Neural progenitor cell (in vitro differentiated cells): ENCODE results near the gene PRND. TPM values are rescaled to one million over a fixed set of nuclear protein-coding genes. Genes with fewer than 3 reads are reported as not detected.

Experiments used
- DNase-seq: peaks from one replicate; pipeline ENCODE4 v3.0.0-alpha.2; 2016; ENCODE audit warnings: low spot score
- H2AFZ ChIP-seq: fragments of 200-600 bp; sonication (generic); replicated peaks from 2 replicates; pipeline ENCODE4 v1.6.1; 2016; ENCODE audit warnings: antibody characterized with exemption
- H3F3A ChIP-seq: fragments of 200-600 bp; sonication (generic); 2 replicates; pipeline ENCODE4 v1.6.1; 2016; ENCODE audit warnings: antibody characterized with exemption, low read depth
- H3K27ac ChIP-seq: fragments of 200-600 bp; sonication (generic); 2 replicates; pipeline ENCODE4 v1.5.1; 2016; ENCODE audit warnings: mild to moderate bottlenecking
- H3K27me3 ChIP-seq: fragments of 200-600 bp; sonication (generic); 2 replicates; pipeline ENCODE4 v1.6.1; 2016; ENCODE audit warnings: mild to moderate bottlenecking, moderate library complexity
- H3K36me3 ChIP-seq: fragments of 200-600 bp; sonication (generic); 2 replicates; pipeline ENCODE4 v1.5.1; 2016
- H3K4me1 ChIP-seq: fragments of 200-600 bp; sonication (generic); 2 replicates; pipeline ENCODE4 v1.6.1; 2016; ENCODE audit warnings: mixed run types
- H3K4me2 ChIP-seq: fragments of 200-600 bp; sonication (generic); 2 replicates; pipeline ENCODE4 v1.6.1; 2016
- H3K4me3 ChIP-seq: fragments of 200-600 bp; sonication (generic); 2 replicates; pipeline ENCODE4 v1.5.1; 2016
- H3K79me2 ChIP-seq: fragments of 200-600 bp; sonication (generic); 2 replicates; pipeline ENCODE4 v1.6.1; 2016; ENCODE audit warnings: low read depth
- H3K9ac ChIP-seq: fragments of 200-600 bp; sonication (generic); 2 replicates; pipeline ENCODE4 v1.6.1; 2016
- H3K9me3 ChIP-seq: fragments of 200-600 bp; sonication (generic); 2 replicates; pipeline ENCODE4 v1.5.1; 2016; ENCODE audit warnings: low read depth
- H4K20me1 ChIP-seq: fragments of 200-600 bp; sonication (generic); 2 replicates; pipeline ENCODE4 v1.6.1; 2016; ENCODE audit warnings: low read depth
- H3K27ac Mint-ChIP-seq: 3 replicates; pipeline ENCODE4 v1.8.0; 2021; ENCODE audit warnings: mixed read lengths
- H3K27me3 Mint-ChIP-seq: 2 replicates; pipeline ENCODE4 v1.8.0; 2022; ENCODE audit warnings: low read depth, mild to moderate bottlenecking, inconsistent platforms, moderate library complexity, mixed read lengths; ENCODE audit not compliant: insufficient read depth
- H3K36me3 Mint-ChIP-seq: 3 replicates; pipeline ENCODE4 v1.8.0; 2021; ENCODE audit warnings: mixed read lengths
- H3K4me1 Mint-ChIP-seq: 3 replicates; pipeline ENCODE4 v1.8.0; 2021; ENCODE audit warnings: mixed read lengths
- H3K4me3 Mint-ChIP-seq: 3 replicates; pipeline ENCODE4 v1.8.0; 2021; ENCODE audit warnings: mild to moderate bottlenecking, moderate library complexity, mixed read lengths
- H3K9me3 Mint-ChIP-seq: 3 replicates; pipeline ENCODE4 v1.8.0; 2020; ENCODE audit warnings: mixed read lengths
- EZH2 ChIP-seq: fragments of 200-600 bp; sonication (generic); IDR thresholded peaks from 2 replicates; pipeline ENCODE4 v1.6.1; 2017; ENCODE audit warnings: antibody characterized with exemption, mild to moderate bottlenecking, moderate library complexity
- EZH2phosphoT487 ChIP-seq: fragments of 200-600 bp; sonication (generic); IDR thresholded peaks from 2 replicates; pipeline ENCODE4 v1.6.1; 2017; ENCODE audit warnings: antibody characterized with exemption
- total RNA-seq: library from RNA; depleted of rRNA; stranded (reverse); fragments of >200 nt; gene quantifications from 2 replicates; pipeline ENCODE4 v1.2.3, GENCODE V29; 2015; ENCODE audit warnings: low replicate concordance
- TF ChIP-seq, protein P1 (sequence below): fragments of 200-600 bp; sonication (generic); IDR thresholded peaks from 2 replicates; pipeline ENCODE4 v1.5.1; 2017; ENCODE audit warnings: antibody characterized with exemption, mild to moderate bottlenecking

Gene PRND
- total RNA-seq, 1 donor from 2014 or later, result not detected

DNA sequence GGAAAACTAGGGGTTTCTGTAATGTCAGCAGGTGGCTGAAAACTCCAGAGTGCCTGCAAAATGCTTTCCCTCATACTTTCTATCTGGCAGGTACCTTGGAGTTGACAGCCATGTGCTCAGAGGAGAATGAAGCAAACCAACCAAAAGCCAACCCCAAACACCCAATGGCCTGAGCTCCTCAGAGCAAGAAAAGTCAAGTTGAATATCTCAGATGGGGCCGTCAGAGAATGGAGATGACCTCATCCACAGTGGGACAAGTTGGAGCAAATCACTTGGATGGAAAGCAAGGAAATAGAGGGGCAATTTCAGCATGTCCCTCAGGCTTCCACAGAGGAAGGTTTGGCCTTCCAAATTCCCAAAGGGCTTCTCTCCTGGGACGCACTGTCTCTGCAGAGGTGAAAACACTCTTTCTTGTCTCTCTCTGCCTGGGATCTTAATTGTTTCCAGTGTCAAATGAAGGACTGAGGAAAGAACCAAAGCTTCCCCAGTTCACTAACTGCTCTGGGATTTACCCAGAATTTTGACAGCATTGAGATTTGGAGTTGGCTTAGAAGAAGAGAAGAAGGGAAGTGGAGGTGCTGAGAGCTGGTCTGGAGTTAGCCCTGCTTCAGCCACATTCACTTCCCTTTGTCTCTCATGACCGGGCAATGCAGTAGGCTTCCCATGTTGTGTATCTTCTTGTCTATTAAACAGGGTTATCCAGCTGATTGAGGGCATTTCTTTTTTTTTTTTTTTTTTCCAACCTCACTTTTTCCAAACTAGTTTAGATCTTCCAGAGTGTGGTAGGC is 42.2 kb downstream of the PRND start:
- no peaks in the 10 kb centered on the region for H3F3A ChIP-seq
- H3K27me3 ChIP-seq, result peaks cover 20% of the 10 kb centered on the region
- no peaks in the 10 kb centered on the region for H3K36me3 Mint-ChIP-seq
- H3K36me3 ChIP-seq, result no peaks in the 10 kb centered on the region
- no peak overlapping the region for H3K4me3 ChIP-seq
- H3K4me3 Mint-ChIP-seq, result no peak overlapping the region
- no peaks in the 10 kb centered on the region for H3K4me1 Mint-ChIP-seq
- H4K20me1 ChIP-seq, result no peaks in the 10 kb centered on the region
- no peak overlapping the region for H3K4me2 ChIP-seq
- H3K9ac ChIP-seq, result no peak overlapping the region
- H2AFZ ChIP-seq, result no peak overlapping the region
- DNase-seq, result no peak
- TF ChIP-seq EZH2phosphoT487 (no peak), EZH2 (no peak)
- TF ChIP-seq, protein P1, sequence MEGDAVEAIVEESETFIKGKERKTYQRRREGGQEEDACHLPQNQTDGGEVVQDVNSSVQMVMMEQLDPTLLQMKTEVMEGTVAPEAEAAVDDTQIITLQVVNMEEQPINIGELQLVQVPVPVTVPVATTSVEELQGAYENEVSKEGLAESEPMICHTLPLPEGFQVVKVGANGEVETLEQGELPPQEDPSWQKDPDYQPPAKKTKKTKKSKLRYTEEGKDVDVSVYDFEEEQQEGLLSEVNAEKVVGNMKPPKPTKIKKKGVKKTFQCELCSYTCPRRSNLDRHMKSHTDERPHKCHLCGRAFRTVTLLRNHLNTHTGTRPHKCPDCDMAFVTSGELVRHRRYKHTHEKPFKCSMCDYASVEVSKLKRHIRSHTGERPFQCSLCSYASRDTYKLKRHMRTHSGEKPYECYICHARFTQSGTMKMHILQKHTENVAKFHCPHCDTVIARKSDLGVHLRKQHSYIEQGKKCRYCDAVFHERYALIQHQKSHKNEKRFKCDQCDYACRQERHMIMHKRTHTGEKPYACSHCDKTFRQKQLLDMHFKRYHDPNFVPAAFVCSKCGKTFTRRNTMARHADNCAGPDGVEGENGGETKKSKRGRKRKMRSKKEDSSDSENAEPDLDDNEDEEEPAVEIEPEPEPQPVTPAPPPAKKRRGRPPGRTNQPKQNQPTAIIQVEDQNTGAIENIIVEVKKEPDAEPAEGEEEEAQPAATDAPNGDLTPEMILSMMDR, result no peak
- H3K27ac ChIP-seq, result no peak overlapping the region
- H3K79me2 ChIP-seq, result no peaks in the 10 kb centered on the region
- H3K27me3 Mint-ChIP-seq, result peaks cover 10% of the 10 kb centered on the region
- no peak overlapping the region for H3K27ac Mint-ChIP-seq
- no peaks in the 10 kb centered on the region for H3K9me3 Mint-ChIP-seq
- no peaks in the 10 kb centered on the region for H3K4me1 ChIP-seq
- no peaks in the 10 kb centered on the region for H3K9me3 ChIP-seq

DNA sequence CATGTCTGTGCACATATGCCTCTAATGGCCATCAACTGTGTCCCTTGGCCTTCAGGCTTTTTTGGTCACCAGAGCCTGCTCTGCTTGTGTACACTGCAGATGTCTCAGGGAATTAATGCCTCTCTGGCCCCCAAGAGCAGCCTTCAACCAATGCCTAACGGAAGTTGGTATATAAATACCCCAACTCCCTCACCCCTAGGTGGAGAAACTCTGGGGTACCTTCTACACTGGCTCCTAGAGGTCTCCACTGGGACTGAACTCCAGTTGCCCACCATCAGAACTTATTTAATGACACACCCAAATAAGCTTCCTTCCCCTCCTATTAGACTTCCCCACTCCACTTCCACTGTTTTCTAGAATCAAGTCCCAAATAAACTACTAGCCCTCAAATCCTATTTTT is 43.1 kb downstream of the PRND start:
- Histone ChIP-seq H3K27me3 (peaks cover 20% of the 10 kb centered on the region), H3K4me1 (no peaks in the 10 kb centered on the region), H3K9me3 (no peaks in the 10 kb centered on the region), H3F3A (no peaks in the 10 kb centered on the region), H3K4me3 (no peak overlapping the region), H3K9ac (no peak overlapping the region), H4K20me1 (no peaks in the 10 kb centered on the region), H3K4me2 (no peak overlapping the region), H3K36me3 (no peaks in the 10 kb centered on the region), H3K27ac (no peak overlapping the region), H3K79me2 (no peaks in the 10 kb centered on the region), H2AFZ (no peak overlapping the region)
- no peak for DNase-seq
- Mint-ChIP-seq H3K9me3 (peaks cover 4% of the 10 kb centered on the region), H3K4me3 (no peak overlapping the region), H3K27ac (no peak overlapping the region), H3K4me1 (no peaks in the 10 kb centered on the region), H3K36me3 (no peaks in the 10 kb centered on the region), H3K27me3 (peaks cover 13% of the 10 kb centered on the region)
- TF ChIP-seq EZH2phosphoT487 (no peak), EZH2 (no peak)
- TF ChIP-seq, protein P1, result no peak

DNA sequence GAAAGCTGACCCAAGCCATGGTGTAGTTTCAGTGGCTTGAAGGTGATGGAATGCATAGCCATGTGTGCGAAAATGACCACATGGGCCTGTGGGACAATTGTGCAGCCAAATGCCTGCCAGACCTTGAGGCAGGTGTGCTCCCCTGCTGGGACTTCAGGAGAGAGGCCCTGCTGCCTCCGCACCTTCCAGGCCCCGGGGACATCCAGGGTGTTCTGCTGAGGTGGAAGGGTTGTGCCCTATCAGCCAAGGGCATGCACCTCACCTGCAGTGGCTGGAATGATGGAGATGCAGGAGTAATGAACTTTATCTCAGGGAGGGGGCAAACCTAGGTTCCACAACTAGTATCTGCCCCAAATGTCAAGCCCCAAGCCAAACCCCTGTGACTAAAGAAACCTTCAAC is 44.0 kb downstream of the PRND start:
- no peaks in the 10 kb centered on the region for H3K9me3 ChIP-seq
- H3K4me1 ChIP-seq, result no peaks in the 10 kb centered on the region
- Mint-ChIP-seq H3K4me1 (no peaks in the 10 kb centered on the region), H3K27me3 (peaks cover 14% of the 10 kb centered on the region), H3K36me3 (no peaks in the 10 kb centered on the region), H3K27ac (no peak overlapping the region), H3K9me3 (peaks cover 8% of the 10 kb centered on the region), H3K4me3 (no peak overlapping the region)
- H4K20me1 ChIP-seq, result no peaks in the 10 kb centered on the region
- H2AFZ ChIP-seq, result no peak overlapping the region
- no peak for TF ChIP-seq EZH2
- TF ChIP-seq EZH2phosphoT487, result no peak
- TF ChIP-seq, protein P1, result no peak
- DNase-seq, result no peak
- no peak overlapping the region for H3K9ac ChIP-seq
- no peaks in the 10 kb centered on the region for H3F3A ChIP-seq
- H3K4me2 ChIP-seq, result no peak overlapping the region
- H3K36me3 ChIP-seq, result no peaks in the 10 kb centered on the region
- peaks cover 20% of the 10 kb centered on the region for H3K27me3 ChIP-seq
- no peak overlapping the region for H3K27ac ChIP-seq
- H3K79me2 ChIP-seq, result no peaks in the 10 kb centered on the region
- H3K4me3 ChIP-seq, result no peak overlapping the region
